Measurements from ENCODE around the gene POLN. TPM values are rescaled to one million over a fixed set of nuclear protein-coding genes. Genes with fewer than 3 reads are reported as not detected.

Gene POLN
- total RNA-seq, 1 experiment from 2014 or later, result 2.4 TPM

GRCh38 chr4:2066011-2066551 lies 175.8 kb downstream of the POLN start:
- DNase-seq, result peak; percentile 64
- peaks cover 3% of the 10 kb centered on the region; the same call in 1 of the 2 replicates for H3K27me3 ChIP-seq (ENCODE audit: control insufficient read depth, insufficient read depth, low read length)
- no peaks in the 10 kb centered on the region for H3K36me3 ChIP-seq (replicated peaks; ENCODE audit: control insufficient read depth, insufficient read depth, low read length)

GRCh38 chr4:2065106-2065930 lies 176.6 kb downstream of the POLN start:
- peak; percentile 66 for DNase-seq
- H3K36me3 ChIP-seq (replicated peaks; ENCODE audit: control insufficient read depth, insufficient read depth, low read length), result no peaks in the 10 kb centered on the region
- H3K4me3 ChIP-seq (ENCODE audit: insufficient read depth, low read depth, low read length), result no peak overlapping the region
- H3K27me3 ChIP-seq (ENCODE audit: control insufficient read depth, insufficient read depth, low read length), result peaks cover 8% of the 10 kb centered on the region

More at GRCh38 chr4:2066011-2066551, 175.8 kb downstream of the POLN start:
- H3K4me3 ChIP-seq (ENCODE audit: insufficient read depth, low read depth, low read length), result no peak overlapping the region

GRCh38 chr4:2064276-2064991 lies 177.5 kb downstream of the POLN start:
- Histone ChIP-seq H3K36me3 (replicated peaks; ENCODE audit: control insufficient read depth, insufficient read depth, low read length) (no peaks in the 10 kb centered on the region), H3K27me3 (ENCODE audit: control insufficient read depth, insufficient read depth, low read length) (peaks cover 14% of the 10 kb centered on the region), H3K4me3 (ENCODE audit: insufficient read depth, low read depth, low read length) (no peak overlapping the region)
- DNase-seq, result peak; percentile 59

- Histone ChIP-seq H3K4me3 (ENCODE audit: insufficient read depth, low read depth, low read length) (no peak overlapping the region), H3K36me3 (replicated peaks; ENCODE audit: control insufficient read depth, insufficient read depth, low read length) (no peaks in the 10 kb centered on the region)
- peak; percentile 54 for DNase-seq
These were observed 178.2 kb downstream of the POLN start for GRCh38 chr4:2063557-2064275.

GRCh38 chr4:2062808-2063524 lies 179.0 kb downstream of the POLN start:
- H3K36me3 ChIP-seq (replicated peaks; ENCODE audit: control insufficient read depth, insufficient read depth, low read length), result no peaks in the 10 kb centered on the region
- no peak overlapping the region for H3K4me3 ChIP-seq (ENCODE audit: insufficient read depth, low read depth, low read length)
- DNase-seq, result peak; percentile 70
- peaks cover 19% of the 10 kb centered on the region for H3K27me3 ChIP-seq (ENCODE audit: control insufficient read depth, insufficient read depth, low read length)

More at GRCh38 chr4:2063557-2064275, 178.2 kb downstream of the POLN start:
- H3K27me3 ChIP-seq (ENCODE audit: control insufficient read depth, insufficient read depth, low read length), result peaks cover 14% of the 10 kb centered on the region

- DNase-seq, result peak; percentile 42
- Histone ChIP-seq H3K27me3 (ENCODE audit: control insufficient read depth, insufficient read depth, low read length) (peaks cover 25% of the 10 kb centered on the region), H3K4me3 (ENCODE audit: insufficient read depth, low read depth, low read length) (no peak overlapping the region), H3K36me3 (replicated peaks; ENCODE audit: control insufficient read depth, insufficient read depth, low read length) (no peaks in the 10 kb centered on the region)
These were observed 179.6 kb downstream of the POLN start for GRCh38 chr4:2062168-2062807.

GRCh38 chr4:2061186-2062131 lies 180.5 kb downstream of the POLN start:
- peaks cover 32% of the 10 kb centered on the region for H3K27me3 ChIP-seq (ENCODE audit: control insufficient read depth, insufficient read depth, low read length)
- no peaks in the 10 kb centered on the region for H3K36me3 ChIP-seq (replicated peaks; ENCODE audit: control insufficient read depth, insufficient read depth, low read length)
- no peak for DNase-seq
- peak overlapping the region; percentile 22; the same call in 1 of the 2 replicates for H3K4me3 ChIP-seq (ENCODE audit: insufficient read depth, low read depth, low read length)

GRCh38 chr4:2060611-2061185 lies 181.2 kb downstream of the POLN start:
- peaks cover 34% of the 10 kb centered on the region for H3K27me3 ChIP-seq (ENCODE audit: control insufficient read depth, insufficient read depth, low read length)
- H3K4me3 ChIP-seq (ENCODE audit: insufficient read depth, low read depth, low read length), result peak overlapping the region; percentile 41
- peak; percentile 87 for DNase-seq
- H3K36me3 ChIP-seq (replicated peaks; ENCODE audit: control insufficient read depth, insufficient read depth, low read length), result no peaks in the 10 kb centered on the region

- peaks cover 36% of the 10 kb centered on the region for H3K27me3 ChIP-seq (ENCODE audit: control insufficient read depth, insufficient read depth, low read length)
- H3K4me3 ChIP-seq (ENCODE audit: insufficient read depth, low read depth, low read length), result peak overlapping the region; percentile 41
- peak; percentile 83 for DNase-seq
- no peaks in the 10 kb centered on the region for H3K36me3 ChIP-seq (replicated peaks; ENCODE audit: control insufficient read depth, insufficient read depth, low read length)
These were observed 182.0 kb downstream of the POLN start for GRCh38 chr4:2059726-2060602.

- DNase-seq, result peak; percentile 92
- no peaks in the 10 kb centered on the region for H3K36me3 ChIP-seq (replicated peaks; ENCODE audit: control insufficient read depth, insufficient read depth, low read length)
- H3K27me3 ChIP-seq (ENCODE audit: control insufficient read depth, insufficient read depth, low read length), result peaks cover 36% of the 10 kb centered on the region
- peak within 1 kb of the TSS; percentile 50 for H3K4me3 ChIP-seq (ENCODE audit: insufficient read depth, low read depth, low read length)
These were observed 182.7 kb downstream of the POLN start, which contains the start of gene NAT8L for GRCh38 chr4:2059046-2059725. NAT8L (plus strand) TSS chr4:2059327; CDS start chr4:2059512, 185 bp downstream.

Data from H7 (cell line).